GM18507 (cell line): Measurements from ENCODE around the gene CLEC4E.
A peak's percentile ranks its signal among the peaks of the same experiment; 100 is the strongest.
"Not testable (repeated sequence)": the region's sequence is repeated elsewhere in the genome, so short reads cannot be mapped to it uniquely, and the experiment has no call there.

Source experiments
- DNase-seq: peaks from one replicate; pipeline ENCODE4 v3.0.0; 2011; ENCODE audit warnings: low read depth; ENCODE audit not compliant: insufficient read length; ENCODE audit errors: extremely low spot score
- FAIRE-seq: peaks from 2 replicates; lab custom pipeline; 2011; peaks lifted over from hg19 to GRCh38; lab: Jason Lieb, UNC

CLEC4E gene

DNA sequence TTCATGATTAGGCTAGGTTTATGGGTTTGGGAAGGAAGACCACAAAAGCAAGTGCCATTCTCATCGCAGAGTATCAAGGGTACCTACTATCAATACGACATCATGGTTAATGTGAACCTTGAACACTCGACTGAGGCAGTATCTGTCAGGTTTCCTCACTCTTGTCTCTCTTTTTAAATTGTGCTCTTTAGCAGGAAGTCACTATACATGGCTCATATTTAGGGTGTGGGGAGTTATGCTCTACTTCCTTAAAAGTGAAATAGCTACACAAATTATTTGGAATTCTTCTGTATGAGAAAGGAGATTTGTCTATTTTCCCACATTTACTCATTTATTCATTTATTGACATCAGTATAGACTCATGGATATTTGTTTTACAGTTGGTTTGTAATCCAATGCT lies 5.9 kb upstream of the CLEC4E start:
- FAIRE-seq (no peak), DNase-seq (no peak)

- FAIRE-seq (peak; percentile 97), DNase-seq (peak; percentile 44)
Observed at GRCh38 chr12:8544295-8544694, 3.6 kb upstream of the CLEC4E start.

- DNase-seq: no peak
Observed at GRCh38 chr12:8541562-8541961, 857 bp upstream of the CLEC4E start.

DNA sequence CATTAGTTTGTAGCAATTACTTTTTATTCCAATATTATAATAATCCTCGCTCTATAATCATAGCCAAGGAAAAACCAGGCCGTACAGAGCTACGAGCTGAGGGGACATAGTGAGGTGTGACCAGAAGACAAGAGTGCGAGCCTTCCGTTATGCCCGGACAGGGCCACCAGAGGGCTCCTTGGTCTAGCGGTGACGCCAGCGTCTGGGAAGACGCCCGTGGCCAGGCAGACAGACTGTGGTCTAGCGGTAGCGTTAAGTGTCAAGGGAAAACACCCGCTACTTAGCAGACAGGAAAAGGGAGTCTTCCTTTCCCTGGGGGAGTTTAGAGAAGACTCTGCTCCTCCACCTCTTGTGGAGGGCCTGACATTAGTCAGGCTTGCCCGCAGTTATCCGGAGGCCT lies 2.9 kb downstream of the CLEC4E start:
- peak; percentile 52 for FAIRE-seq
- DNase-seq: not testable (repeated sequence)

More at GRCh38 chr12:8541562-8541961, 857 bp upstream of the CLEC4E start:
- no peak for FAIRE-seq

- DNase-seq (no peak), FAIRE-seq (peak; percentile 12)
Observed at GRCh38 chr12:8532045-8532444, 8.7 kb downstream of the CLEC4E start.

DNA sequence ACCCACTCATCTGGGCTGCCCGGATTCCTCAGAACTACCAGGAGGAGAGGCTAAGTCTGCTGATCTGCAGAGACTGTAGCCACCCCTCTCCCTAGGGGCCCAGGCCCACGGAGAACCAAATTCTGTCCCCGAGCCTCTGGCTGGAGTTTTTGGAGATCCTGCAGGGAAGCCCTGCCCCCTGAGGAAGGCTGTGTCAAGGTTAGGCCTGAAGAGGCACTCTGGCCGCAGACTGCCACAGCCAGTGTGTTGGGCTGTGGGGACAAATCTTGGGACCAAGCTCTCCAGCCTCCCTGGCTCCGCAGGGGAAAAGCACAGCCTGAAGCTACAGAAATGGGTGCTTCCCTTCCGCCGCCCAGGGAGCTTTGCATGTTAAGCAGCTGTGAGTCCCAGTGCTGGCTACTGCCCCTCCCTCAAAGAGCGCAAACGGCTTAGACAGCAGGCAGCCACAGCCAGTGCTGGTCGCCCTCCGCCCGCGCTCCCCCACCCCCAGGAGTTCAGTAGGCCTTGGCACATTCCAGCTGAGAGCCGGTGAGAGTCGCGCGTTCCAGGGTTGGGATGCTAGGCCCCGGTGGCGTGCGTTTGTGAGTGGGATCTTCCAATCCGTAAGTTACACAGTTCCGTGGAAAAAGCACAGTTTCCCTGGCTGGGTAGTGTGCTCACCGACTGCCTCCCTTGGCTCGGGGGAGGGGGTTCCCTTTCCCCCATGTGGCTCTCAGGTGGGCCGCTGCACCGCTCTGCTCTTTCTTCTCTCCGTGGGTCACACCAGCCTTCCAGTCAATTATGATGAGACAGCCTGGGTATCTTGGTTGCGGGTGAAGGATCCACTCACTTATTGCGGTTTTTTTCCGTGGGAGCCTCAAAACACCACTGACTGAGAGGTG lies 13.2 kb downstream of the CLEC4E start:
- FAIRE-seq (no peak), DNase-seq (no peak)

DNA sequence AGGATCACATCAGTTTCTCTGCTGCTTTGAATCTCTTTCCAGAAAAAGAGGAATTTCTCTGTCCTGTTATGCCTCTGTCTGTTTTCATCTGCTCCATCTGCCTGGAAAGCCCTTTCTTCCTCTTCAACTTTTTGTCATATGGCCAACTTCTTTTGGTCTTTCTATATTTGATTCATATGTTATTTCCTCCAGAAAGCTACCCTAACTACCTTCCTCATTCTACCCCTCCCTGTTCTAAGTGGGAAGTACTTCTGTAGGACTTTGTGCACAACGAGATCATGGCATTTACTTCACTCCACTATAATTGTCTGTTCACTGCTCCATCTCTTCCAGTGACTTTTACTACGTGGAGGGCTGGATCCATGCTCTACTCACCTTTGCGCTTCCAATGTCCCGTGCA lies 21.5 kb downstream of the CLEC4E start:
- DNase-seq (no peak), FAIRE-seq (no peak)

DNA sequence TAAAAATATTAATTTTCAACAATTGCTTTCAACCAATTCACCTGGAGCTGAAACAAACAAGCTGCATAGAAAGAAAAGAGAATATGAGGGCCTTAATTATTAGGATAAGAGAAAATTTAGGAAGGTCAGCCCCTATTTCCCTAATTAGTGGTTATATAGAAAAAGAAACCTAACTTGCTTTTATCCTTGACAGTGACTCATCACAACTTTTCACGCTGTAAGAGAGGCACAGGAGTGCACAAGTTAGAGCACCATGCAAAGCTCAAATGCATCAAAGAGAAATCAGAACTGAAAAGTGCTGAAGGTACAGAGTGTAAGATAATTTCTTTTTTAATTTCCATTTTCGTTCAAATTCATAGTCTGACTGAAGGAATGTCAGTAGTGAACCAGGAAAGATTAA lies 22.7 kb downstream of the CLEC4E start:
- DNase-seq: no peak
- no peak for FAIRE-seq

GRCh38 chr12:8513256-8513655 lies 27.4 kb downstream of the CLEC4E start, which contains the start of gene CLEC4D:
Gene CLEC4D, plus strand, starts transcription at chr12:8513503. Its CDS starts 230 bp downstream, at chr12:8513733.
- DNase-seq (no peak), FAIRE-seq (no peak)

DNA sequence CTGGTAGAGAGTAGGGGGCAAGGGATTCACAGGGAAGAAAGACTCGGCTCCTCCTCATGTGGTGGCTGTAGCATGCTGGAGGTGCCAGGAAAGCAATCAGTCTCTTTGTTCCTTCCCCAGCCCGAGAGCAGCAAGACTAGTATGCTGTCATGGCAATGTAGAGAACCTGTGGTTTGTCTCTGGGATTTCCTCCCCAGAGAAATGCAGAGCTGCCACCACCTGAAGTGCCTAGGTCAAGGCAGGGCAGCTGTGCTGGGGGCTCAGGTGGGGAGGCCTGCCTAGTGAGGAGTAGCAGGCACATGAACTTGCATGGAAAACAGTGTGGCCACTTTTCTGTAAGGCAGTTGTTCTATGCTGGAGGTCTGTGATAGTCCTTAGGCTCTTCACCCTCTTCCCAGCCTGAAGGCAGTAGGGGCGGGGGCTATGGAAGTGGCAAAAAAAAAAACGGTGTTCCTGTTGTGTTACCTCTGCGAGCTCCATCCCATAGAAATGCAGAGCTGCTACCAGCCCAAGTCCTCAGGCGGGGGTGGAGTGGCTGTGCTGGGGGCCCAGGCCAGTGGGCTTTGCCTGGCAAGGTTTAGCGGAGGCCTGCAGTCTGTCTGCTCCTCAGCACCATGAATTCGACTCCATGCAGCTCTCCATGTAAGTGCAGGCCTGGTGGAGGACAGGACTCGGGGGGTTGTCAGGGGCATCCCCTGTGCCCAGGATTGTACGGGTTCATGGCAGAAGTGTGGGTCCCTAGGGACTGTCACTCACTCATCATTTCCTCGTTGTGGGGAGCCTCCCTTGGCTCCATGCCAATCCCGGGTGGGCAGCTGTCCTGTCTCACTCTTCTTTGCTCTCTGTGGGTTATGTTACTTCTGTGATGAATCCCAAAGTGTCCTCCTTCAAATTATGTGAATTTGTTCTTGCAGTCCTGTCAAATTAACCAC lies 31.5 kb downstream of the CLEC4E start:
- peak; percentile 69 for FAIRE-seq
- no peak for DNase-seq

DNA sequence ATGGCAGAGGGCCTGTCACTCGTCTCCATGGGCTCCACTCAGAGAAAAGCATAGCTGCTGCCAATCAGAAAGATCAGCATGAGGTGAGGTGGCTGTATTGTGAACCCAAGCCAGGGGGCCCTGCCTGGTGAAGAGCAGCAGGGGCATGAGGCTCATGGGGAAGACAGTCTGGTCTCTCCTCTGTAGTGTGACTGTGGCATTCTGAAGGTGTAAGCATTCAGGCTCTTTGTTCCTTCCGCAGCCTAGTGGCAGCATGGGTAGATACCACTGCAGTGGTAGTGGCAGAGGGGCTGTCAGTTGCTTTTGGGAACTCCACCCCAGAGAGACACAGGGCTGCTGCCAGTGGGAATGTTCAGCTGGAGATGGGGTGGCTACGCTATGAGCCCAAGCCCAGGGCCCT lies 32.5 kb downstream of the CLEC4E start:
- FAIRE-seq: no peak

GRCh38 chr12:8507596-8507995 lies 33.1 kb downstream of the CLEC4E start:
- FAIRE-seq: no peak

More for the DNA sequence above, 32.5 kb downstream of the CLEC4E start:
- no peak for DNase-seq

GRCh38 chr12:8504351-8504750 lies 36.4 kb downstream of the CLEC4E start:
- DNase-seq: no peak
- peak; percentile 47 for FAIRE-seq

More at GRCh38 chr12:8507596-8507995, 33.1 kb downstream of the CLEC4E start:
- no peak for DNase-seq

GRCh38 chr12:8501720-8502119 lies 39.0 kb downstream of the CLEC4E start:
- no peak for DNase-seq
- FAIRE-seq: peak; percentile 60

DNA sequence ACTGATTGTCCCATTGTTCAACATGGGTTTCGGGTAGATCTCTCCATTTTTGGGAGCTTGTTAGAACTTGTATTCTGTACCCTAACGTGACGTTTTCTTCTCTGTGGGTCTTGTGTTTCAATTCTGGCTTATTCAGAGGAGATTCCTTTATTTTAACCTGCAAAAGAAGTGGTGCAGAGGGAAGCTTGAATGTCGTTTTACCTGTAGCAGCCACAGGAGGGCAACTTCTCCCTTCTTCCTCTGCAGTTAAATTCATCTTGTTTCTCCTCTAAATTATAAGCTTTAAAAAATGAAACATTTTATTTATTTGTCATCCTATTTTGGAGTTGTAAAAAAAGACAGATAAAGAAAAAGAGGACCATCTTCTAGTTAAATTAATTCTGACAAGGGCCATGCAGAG lies 41.1 kb downstream of the CLEC4E start:
- no peak for FAIRE-seq
- DNase-seq: no peak

DNA sequence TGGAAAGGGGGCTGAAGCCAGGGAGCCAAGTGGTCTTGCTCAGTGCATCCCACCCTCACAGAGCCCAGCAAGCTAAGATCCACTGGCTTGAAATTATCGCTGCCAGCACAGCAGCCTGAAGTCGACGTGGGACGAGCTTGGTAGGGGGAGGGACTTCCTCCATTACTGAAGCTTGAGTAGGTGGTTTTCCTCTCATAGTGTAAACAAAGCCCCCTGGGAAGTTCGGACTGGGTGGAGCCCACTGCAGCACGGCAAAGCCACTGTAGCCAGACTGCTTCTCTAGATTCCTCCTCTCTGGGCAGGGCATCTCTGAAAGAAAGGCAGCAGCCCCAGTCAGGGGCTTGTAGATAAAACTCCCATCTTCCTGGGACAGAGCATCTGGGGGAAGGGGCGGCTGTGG lies 44.6 kb downstream of the CLEC4E start:
- DNase-seq, FAIRE-seq: not testable (repeated sequence)

- DNase-seq, FAIRE-seq: not testable (repeated sequence)
Observed at GRCh38 chr12:8495671-8496070, 45.0 kb downstream of the CLEC4E start.

DNA sequence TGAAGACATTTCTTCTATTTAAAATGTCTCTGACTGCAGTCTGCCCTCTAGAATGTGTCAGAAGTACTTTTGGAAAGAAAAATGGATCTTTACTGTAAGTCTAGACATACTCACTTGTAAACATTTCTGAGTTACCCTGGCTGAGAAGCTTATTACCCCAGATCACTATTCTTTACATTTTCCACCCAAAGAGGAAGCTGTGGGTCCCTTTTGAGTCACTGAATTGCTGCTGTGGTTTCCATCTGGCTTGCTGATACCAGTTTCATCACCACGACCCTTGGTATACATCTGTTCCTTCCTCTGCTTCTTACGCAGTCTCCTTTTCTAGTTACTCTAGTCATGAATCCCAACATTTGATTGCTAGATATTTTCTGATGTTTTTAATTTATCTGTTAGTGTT lies 47.6 kb downstream of the CLEC4E start:
- FAIRE-seq: peak; percentile 99
- peak; percentile 60 for DNase-seq

GRCh38 chr12:8491646-8492530 lies 48.8 kb downstream of the CLEC4E start:
- DNase-seq: no peak
- FAIRE-seq: peak; percentile 44
